GM19240 (cell line): ENCODE measurements around the gene CCDC170.
"Not testable (repeated sequence)": the region's sequence is repeated elsewhere in the genome, so short reads cannot be mapped to it uniquely, and the experiment has no call there.

Source experiments
- DNase-seq: peaks from one replicate; pipeline ENCODE4 v3.0.0; 2011; ENCODE audit warnings: low spot score; ENCODE audit not compliant: insufficient read length

The CCDC170 gene

DNA sequence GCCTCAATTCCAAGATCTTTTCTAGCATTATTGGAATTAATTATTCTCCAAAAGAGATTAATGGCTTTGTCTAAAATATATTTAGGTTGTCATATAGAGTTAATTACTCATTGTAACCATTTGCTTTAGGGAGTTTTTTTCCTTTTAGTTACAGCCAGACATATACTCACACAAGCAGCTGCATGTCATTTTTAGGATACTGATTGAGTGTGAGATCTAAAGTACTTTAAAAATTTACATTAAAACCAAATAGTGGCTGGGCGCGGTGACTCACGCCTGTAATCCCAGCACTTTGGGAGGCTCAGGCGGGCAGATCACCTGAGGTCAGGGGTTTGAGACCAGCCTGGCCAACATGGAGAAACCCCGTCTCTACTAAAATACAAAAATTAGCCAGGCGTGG is 51.1 kb downstream of the CCDC170 start:
- not testable (repeated sequence) for DNase-seq

DNA sequence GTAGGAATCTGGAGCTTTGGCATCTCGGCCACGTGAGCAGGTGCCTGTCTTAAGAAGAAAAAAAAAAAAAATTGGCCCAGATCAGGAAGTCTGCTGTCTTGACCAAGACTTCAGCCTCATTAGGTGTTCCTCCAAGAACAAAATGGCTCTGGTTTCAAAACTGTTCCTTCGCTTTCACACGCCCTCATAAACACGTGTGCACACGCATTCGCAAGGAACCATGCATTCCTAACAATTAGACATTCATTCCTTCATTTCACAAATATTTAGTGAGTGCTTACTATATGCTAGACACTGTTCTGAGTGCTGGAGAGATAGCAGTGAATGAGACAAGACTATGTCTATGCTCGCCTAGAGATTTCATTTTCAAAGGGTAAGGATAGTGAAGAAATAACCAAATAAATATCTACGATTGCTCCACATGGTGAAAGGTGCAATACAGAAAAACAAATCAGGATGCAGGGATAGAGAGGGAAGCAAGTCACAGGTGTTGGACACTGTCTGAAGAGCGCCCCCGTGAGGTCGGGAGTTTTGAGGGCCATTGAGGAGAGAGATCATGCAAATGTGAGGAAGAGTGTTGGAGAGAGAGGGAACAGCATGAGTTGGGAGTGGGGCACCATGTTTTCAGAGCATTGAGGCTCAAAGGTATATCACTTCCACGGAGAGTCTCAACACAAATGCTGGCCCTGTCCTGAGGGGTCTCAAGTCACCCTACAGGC is 53.3 kb downstream of the CCDC170 start:
- DNase-seq: no peak

DNA sequence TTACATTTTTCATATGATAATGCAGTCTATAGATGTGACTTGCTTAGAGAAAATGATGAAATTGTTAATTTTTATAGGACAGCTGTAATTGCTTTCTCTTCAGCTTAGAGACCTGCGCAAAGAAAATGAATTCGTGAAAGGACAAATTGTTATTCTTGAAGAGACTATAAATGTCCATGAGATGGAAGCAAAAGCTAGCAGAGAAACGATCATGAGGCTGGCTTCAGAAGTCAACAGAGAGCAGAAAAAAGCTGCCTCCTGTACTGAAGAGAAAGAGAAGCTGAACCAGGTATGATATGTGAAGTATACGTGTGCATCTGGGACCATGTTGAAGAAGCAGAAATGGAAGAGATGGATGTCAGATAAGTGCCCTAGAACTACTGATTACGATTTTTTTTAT is 54.4 kb downstream of the CCDC170 start:
- DNase-seq: no peak

DNA sequence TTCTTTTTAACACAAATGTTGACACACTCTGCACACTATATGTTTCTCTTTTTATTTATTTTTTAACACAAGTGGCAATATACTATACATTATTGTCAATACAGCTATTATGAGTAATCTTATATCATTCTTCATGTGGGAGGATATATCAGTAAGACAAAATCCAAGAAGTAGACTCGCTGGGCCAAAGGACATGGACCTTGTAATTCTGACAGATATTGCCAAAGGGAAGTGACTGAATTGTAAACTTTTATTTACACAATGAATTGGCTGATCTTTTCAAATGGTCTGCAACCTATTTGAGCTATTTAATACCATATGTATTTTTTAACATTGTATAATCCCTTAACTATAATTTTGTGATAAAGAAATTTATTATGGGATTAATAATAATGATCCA is 56.0 kb downstream of the CCDC170 start:
- DNase-seq: no peak

DNA sequence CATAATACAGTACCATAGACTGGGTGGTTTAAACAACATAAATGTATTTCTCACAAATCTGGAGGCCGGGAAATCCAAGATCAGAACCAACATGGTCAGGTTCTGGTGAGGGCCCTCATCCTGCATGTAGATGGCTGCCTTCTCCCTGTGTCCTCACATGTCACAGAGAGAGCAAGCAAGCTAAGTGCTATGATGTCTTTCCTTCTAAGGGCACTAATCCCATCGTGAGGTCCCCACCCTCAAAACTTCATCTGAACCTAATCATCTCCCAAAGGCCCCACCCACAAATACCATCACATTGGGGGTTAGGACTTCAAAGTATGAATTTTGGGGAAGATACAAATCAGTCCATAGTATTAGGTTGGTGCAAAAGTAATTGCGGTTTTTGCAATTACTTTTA is 56.8 kb downstream of the CCDC170 start:
- no peak for DNase-seq

DNA sequence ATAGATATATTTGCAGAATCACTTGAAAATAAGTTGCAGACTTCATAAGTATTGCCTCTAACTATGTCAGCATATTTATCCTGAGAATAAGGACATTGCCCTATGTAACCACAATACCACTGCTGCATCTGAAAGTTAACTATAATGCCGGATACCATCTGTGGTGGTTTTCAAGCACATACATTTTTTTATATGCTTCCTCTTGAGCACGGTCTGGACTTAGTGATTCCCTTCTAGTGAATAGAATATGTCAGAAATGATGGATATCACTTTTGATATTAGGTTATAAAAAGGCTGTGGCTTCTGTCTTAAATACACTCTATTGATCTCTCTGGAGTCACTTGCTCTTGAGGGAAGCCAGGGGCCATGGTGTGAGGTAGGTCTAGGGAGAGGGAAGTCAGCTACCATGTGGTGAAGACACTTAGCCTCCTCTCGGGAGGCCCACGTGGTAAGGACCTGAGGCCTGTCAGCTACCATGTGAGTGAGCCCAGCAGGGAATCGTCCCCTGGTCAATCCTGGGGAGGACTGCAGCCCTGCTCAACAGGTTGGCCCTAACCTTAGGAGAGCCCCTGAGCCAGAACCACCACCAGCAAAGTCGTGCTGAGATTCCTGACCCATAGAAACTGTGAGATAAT is 57.5 kb downstream of the CCDC170 start:
- DNase-seq: no peak

DNA sequence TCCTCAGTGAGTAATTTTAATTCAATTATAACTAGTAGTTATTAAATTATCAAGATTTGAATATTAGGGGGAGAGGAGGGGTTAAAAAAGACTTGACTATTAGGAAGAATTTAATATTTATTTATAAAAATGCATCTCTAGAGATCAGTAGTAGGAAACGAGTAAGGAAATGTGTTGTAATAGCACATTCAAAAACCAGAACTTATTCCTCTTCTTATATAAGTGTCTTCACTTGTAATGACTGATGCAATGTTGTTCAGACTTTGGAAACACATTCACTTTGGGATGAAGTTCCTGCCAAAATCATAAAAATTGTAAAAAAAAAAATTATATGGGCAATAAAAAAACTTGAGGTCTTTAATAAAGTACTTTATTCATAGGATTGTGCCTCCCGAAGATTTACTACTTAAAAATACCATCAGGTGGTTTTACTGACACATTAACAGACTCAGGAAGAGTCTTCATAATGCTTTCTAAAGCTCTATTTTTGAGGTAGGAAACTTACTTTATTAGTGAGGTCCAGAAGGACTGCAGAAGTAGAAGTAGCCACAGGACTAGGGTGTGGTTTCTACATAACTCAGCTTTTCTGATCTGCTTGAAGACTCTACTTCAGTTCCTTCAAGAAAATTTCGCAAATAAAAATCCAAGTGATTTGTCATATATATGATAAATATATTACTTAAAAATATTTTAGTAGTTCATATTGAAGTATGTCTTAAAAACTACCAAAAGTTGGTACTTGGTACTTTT is 59.8 kb downstream of the CCDC170 start:
- DNase-seq: no peak

DNA sequence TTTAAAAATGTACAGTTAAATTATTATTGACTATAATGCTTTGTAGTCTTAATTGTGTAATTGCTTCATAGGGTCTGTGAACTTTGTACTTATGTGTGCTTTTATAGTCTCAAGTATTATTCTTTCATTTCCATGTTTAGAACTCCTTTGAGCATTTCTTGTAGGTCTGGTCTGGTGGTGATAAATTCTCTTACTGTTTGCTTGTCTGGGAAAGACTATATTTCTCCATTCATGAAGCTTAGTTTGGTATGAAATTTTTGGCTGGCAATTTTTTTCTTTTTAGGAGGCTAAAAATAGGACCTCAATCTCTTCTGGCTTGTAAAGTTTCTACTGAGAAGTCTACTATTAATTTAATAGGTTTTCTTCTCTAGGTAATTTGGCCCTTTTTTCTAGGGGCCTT is 67.4 kb downstream of the CCDC170 start:
- DNase-seq: no peak

DNA sequence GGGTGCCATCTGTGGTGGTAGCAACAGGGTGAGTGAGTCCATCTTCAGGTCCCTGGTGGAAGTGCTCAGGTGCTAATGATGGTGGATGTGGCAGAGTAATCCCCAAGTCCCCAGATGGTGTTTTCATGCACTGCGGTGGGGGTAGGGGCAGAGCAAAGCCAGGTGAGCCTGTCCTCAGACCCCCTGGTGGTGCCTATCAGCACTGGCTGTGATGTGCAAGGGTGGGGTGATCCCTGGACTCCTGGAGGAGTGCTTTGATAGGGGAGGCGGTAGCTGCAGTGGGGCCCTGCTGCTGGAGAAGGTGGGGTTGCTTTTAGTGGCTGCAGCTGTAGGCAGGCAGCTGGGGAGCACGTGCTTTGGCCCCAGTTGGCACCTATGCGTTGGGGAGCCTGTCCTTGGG is 70.8 kb downstream of the CCDC170 start:
- DNase-seq: no peak

DNA sequence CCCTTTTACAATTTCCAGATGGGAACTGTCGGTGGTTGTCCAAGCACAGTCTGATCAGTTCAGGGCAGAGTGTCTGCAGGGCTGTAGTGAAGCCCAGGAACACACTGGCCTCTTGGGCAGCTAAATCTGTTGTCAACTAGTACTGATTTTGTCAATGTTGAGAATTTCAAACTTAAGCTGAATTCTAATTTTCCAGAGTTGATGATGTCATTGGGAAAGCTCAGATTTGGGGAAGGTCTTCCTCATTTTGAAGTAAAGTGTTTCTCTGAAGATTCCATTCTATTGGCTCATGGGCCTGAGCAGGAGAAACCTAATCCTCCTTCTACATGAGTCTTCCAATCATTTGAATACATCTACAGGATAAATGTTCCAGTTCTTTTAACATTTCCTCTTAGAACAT is 72.1 kb downstream of the CCDC170 start:
- no peak for DNase-seq

DNA sequence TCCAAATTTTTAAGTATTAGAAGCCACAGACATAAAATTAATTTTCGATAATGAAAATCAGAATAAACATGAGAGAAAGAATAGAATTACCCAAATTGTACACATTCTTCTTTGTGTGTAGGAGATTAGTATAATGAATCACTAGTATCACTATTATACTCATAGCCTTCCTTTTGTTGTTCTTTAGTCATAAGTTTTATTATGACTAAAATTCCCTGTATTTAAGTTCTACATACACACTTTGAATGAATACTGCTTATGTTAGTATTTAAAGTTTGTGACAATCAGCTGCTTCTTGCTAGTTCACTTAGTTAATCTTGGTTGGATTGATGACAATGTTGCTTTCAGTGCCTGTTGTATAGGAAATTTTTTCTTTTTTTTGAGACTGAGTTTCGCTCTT is 72.7 kb downstream of the CCDC170 start:
- no peak for DNase-seq

DNA sequence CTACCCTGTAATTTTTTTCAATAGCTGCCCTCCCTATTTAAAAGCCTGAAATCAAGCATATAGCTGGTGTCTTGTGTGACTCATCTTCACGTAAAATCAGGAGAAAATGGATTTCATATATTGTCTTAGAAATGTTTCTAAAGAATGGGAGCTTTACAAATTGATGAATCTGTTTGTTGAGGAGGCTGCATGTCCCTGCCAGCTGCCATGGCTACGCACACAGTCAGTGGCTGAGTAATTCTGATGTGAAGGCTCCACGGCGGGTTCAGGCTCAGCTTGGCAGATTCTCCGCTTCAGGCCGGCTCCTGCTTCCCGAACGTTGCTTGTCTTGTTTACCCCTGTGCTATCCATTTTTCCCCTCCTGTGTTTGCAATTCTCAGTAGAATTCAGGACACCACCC is 82.8 kb downstream of the CCDC170 start:
- DNase-seq: no peak

DNA sequence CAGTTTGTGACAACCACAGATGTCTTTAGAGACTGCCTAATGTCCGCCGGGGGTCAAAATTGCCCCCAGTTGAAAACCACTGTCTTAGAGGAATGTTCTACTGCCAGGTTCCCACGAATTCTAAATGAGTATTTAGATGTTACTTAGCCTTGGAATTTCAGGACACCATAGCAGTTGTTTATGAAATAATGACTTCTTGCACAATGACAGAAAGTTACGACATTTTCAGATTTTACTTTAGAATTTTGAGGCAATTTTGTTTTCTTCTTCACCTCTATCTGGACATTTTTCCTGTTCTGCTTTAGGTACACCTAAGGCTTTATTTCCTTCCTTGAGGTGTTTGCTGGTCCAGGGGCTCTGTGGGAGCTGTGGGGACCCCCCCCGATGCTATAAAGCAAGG is 83.4 kb downstream of the CCDC170 start:
- DNase-seq: no peak

DNA sequence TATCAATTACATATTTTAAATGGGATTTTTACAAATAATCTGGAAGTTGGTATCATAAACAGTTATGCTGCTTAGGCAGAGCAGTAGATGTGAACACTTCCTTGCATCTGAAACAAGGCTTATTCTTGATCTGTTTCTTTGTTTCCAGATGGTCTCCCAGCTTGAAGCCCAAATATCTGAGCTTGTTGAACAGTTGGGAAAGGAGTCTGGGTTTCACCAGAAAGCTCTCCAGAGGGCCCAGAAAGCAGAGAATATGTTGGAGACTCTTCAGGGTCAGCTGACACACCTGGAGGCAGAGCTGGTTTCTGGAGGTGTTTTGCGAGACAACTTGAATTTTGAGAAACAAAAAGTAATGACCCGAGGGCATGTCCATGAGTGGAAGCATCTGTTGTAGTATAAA is 91.9 kb downstream of the CCDC170 start:
- no peak for DNase-seq

DNA sequence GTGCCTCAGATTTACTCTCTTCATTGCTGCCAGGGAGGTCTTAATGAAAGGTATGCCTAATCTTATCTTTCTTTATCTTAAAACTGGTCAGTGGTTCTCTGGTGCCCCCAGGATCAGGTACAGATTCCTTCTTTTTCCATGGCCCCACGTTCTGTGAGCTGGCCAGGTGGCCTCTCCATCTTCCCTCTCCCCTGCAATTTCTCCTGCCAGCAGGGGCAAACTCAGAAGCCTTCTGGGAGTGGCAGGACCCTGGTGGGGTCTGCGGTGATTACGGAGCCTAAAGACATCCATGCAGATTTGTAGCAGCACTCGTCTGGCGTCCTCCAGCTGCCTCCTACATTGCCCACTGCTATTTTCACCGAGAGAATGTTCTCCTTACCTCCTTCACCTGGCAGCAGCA is 95.8 kb downstream of the CCDC170 start:
- DNase-seq: no peak

DNA sequence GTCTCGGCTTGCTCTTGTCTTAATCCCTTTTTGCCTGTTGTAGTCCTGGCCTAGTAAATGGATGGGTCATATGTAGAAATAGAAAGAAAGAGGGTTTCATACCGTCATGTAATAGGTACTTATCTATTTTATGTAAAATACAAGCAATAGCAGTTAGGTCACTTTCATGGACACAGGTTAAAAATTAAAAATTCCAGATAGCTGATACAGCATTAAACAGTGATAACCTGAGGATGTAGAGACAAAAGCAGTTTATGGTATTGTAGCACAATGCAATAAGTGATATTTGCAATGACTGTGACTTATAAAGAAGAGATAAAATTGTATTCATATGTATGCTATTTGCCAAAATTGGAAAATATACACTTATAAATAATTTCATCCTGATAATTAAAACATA is 96.9 kb downstream of the CCDC170 start:
- DNase-seq: no peak

DNA sequence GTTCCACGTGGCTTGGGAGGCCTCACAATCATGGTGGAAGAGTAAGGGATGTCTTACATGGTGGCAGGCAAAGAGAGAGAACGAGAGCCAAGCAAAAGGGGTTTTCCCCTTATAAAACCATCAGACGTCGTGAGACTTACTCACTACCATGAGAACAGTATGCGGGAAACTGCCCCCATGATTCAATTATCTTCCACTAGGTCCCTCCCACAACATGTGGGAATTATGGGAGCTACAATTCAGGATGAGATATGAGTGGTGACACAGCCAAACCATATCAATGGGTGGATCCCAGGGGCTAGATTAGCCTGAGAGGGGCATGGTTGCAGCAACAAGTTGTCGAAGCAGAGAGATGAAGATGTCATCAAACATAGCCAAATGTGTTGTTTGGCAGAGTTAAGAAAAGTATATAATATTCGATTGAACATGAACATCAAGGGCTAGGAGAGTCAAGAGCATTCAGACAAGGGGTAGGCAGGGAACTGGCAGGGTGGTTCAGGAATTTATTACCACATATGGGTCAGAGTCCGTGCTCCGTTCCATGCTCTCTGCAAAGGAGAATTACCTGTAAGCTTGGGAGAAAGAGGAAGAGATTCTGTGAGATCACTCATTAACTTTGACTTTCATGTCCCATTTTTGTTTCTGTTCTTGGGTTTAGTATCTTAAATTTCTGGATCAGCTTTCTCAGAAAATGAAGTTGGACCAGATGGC is 98.8 kb downstream of the CCDC170 start:
- DNase-seq: no peak

DNA sequence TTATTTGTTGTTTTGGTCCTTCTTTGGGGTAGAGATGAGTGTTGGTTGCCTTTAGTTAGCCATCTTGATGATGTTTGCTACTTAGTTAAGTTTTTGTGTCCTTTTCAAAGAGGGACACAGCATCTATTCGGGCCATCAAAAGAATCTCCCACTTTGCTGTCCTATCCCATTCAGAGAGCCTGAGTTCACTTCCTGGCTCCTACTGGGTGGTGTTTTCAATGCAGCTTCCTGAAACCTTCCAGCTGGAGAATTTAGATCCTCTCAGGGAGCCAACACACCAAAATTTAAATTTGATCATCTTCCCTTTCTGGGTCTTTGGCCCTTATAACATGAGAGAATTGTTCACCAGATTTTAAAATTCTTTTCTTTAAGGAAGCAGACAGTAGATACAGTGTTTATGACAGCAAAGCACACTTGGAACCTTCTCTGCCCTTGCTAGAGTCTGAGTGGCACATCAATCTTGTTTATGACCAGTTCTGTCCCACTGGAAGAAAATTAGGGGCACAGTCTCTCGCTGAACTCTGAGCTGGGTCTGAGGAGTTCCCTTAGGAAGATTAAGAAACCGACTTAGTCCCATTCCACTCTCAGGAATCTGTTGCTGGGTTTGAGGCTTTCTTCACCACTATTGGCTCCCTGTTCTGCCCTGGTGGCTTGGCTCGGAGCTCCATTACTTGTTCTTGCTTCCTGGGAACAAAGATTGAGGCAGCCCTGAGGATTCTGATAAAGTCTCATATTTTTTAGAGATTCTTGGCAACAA is 115.5 kb downstream of the CCDC170 start:
- no peak for DNase-seq

DNA sequence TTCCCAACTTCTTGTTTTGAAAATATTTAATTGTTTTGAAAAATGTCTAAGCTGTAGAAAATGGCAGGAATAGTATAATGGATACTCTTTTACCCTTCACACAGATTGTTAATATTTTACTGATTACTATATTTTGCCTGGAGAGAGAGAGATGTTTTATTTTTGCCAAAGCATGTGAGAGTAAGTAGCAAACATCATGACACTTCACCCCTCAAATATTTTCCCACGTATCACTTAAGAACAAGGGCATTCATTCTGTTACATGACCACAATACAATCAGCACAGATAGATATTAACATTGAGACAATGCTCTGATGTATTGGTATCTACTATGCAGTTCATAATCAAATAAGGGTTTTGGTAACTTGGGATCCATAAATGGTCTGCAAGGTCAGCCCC is 116.5 kb downstream of the CCDC170 start:
- no peak for DNase-seq

DNA sequence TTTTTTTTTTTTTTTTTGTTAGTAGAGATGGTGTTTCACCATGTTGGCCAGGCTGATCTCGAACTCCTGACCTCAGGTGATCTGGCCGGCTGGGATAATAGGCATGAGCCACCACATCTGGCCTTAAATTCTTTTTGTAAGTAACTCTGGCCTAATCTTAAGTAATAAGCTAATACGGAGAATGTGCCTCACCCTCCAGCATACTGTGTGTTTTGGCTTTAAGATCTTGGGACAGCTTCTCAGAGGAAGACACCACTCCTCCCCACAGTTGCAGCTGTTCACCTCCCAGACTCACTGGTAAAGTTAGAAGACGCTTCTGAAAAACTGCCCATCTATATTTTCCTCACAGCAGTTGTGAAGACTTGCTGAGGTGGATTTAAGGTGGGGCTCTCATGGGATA is 120.8 kb downstream of the CCDC170 start:
- no peak for DNase-seq

DNA sequence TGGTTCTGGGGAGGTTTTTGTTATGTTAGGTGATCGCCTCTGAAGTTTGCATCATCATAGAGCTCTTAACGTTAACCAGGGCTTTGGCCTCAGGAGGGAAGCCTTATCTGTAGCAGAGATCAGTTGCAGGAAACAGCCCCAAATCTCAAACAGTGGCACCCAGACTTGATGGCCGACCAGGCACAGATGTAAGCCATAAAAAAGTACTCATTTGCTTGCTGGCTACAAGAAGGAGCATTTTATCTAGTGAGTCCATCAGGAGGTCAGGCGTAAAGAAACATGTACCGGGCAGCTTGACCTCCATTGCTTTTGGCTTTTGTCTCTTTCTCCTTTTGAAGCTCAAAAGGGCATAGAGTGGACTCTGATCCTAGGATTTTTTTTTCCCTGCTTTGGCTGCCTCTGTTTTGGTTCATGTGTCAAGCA is 122.3 kb downstream of the CCDC170 start:
- DNase-seq: no peak
